Liver (tissue), 9 donors: ENCODE results near the gene CCR6. TPM values are rescaled to one million over a fixed set of nuclear protein-coding genes. Genes with fewer than 3 reads are reported as not detected.

Source experiments
- DNase-seq: peaks from one replicate; pipeline ENCODE4 v3.0.0-alpha.2; 2017; ENCODE audit warnings: low spot score
- H3K27ac ChIP-seq, 2 donors: one replicate each; pipeline ENCODE4 v1.7.0; 2013; ENCODE audit warnings: inconsistent platforms in 2 of 2, low read length in 2 of 2, control low read depth in 1 of 2, low read depth in 1 of 2, mild to moderate bottlenecking in 1 of 2
- H3K27me3 ChIP-seq, 4 donors: one replicate each; pipeline versions ENCODE4 v1.6.1 to v1.7.0; 2013; ENCODE audit warnings: low read length in 3 of 4, inconsistent platforms in 1 of 4, mild to moderate bottlenecking in 1 of 4, moderate library complexity in 1 of 4; ENCODE audit not compliant: control insufficient read depth in 4 of 4, insufficient read depth in 4 of 4
- H3K36me3 ChIP-seq, 4 donors: one replicate each; pipeline versions ENCODE4 v1.6.1 to v1.7.0; 2013; ENCODE audit warnings: low read length in 3 of 4, mild to moderate bottlenecking in 3 of 4, low read depth in 1 of 4, moderate library complexity in 1 of 4; ENCODE audit not compliant: control insufficient read depth in 4 of 4, insufficient read depth in 3 of 4
- H3K4me1 ChIP-seq, 4 donors: one replicate each; pipeline versions ENCODE4 v1.6.1 to v1.7.0; 2013; ENCODE audit warnings: low read length in 3 of 4, mild to moderate bottlenecking in 3 of 4, moderate library complexity in 1 of 4; ENCODE audit not compliant: control insufficient read depth in 4 of 4, insufficient read depth in 4 of 4
- H3K4me3 ChIP-seq, 3 donors: one replicate each; pipeline versions ENCODE4 v1.6.1 to v1.7.0; 2013; ENCODE audit warnings: low read length in 3 of 3, control low read depth in 1 of 3, low read depth in 1 of 3, mild to moderate bottlenecking in 1 of 3
- H3K9ac ChIP-seq, 2 donors: one replicate each; pipeline ENCODE4 v1.7.0; 2013; ENCODE audit warnings: low read length in 2 of 2, mild to moderate bottlenecking in 2 of 2, moderate library complexity in 2 of 2, control low read depth in 1 of 2, low read depth in 1 of 2
- H3K9me3 ChIP-seq, 4 donors: one replicate each; pipeline versions ENCODE4 v1.6.1 to v1.7.0; 2013; ENCODE audit warnings: low read length in 3 of 4; ENCODE audit not compliant: control insufficient read depth in 4 of 4
- ATF3 ChIP-seq: IDR thresholded peaks from 2 replicates; pipeline ENCODE4 v1.6.1; 2016; ENCODE audit warnings: antibody characterized with exemption
- CTCF ChIP-seq: fragments of 150-350 bp; IDR thresholded peaks from 2 replicates; pipeline ENCODE4 v1.5.1; 2017; ENCODE audit warnings: improper control_type of control experiment, low read depth, low read length; ENCODE audit not compliant: missing input control
- FOXA1 ChIP-seq: IDR thresholded peaks from 2 replicates; pipeline ENCODE4 v1.6.1; 2016; ENCODE audit warnings: antibody characterized with exemption
- FOXA2 ChIP-seq: IDR thresholded peaks from 2 replicates; pipeline ENCODE4 v1.6.1; 2016; ENCODE audit warnings: antibody characterized with exemption
- GABPA ChIP-seq, 2 donors: IDR thresholded peaks in 1 of 2; conservative IDR thresholded peaks in 1 of 2; 2 replicates each; pipeline ENCODE4 v1.6.1; 2016; ENCODE audit warnings: antibody characterized with exemption in 2 of 2, mild to moderate bottlenecking in 1 of 2, moderate library complexity in 1 of 2
- HNF4A ChIP-seq, 2 donors: conservative IDR thresholded peaks; 2 replicates each; pipeline ENCODE4 v1.6.1; 2016; ENCODE audit warnings: antibody characterized with exemption in 2 of 2, mild to moderate bottlenecking in 2 of 2
- JUND ChIP-seq, 2 donors: IDR thresholded peaks; 2 replicates each; pipeline ENCODE4 v1.6.1; 2016; ENCODE audit warnings: antibody characterized with exemption in 2 of 2
- MAX ChIP-seq: IDR thresholded peaks from 2 replicates; pipeline ENCODE4 v1.6.1; 2016; ENCODE audit warnings: antibody characterized with exemption
- NR2F2 ChIP-seq: IDR thresholded peaks from 2 replicates; pipeline ENCODE4 v1.6.1; 2016; ENCODE audit warnings: antibody characterized with exemption
- RAD21 ChIP-seq, 2 donors: IDR thresholded peaks; 2 replicates each; pipeline ENCODE4 v1.6.1; 2016; ENCODE audit warnings: antibody characterized with exemption in 2 of 2, mild to moderate bottlenecking in 2 of 2
- REST ChIP-seq: IDR thresholded peaks from 2 replicates; pipeline ENCODE4 v1.6.1; 2016; ENCODE audit warnings: antibody characterized with exemption, mild to moderate bottlenecking
- RXRA ChIP-seq, 2 donors: IDR thresholded peaks; 2 replicates each; pipeline ENCODE4 v1.6.1; 2017 to 2018; ENCODE audit warnings: antibody characterized with exemption in 2 of 2, mild to moderate bottlenecking in 1 of 2
- SP1 ChIP-seq: IDR thresholded peaks from 2 replicates; pipeline ENCODE4 v1.6.1; 2018; ENCODE audit warnings: antibody characterized with exemption, mild to moderate bottlenecking
- TAF1 ChIP-seq: conservative IDR thresholded peaks from 2 replicates; pipeline ENCODE4 v1.6.1; 2016; ENCODE audit warnings: antibody characterized with exemption, mild to moderate bottlenecking
- YY1 ChIP-seq: IDR thresholded peaks from 2 replicates; pipeline ENCODE4 v1.6.1; 2016; ENCODE audit warnings: antibody characterized with exemption, mild to moderate bottlenecking
- ZBTB33 ChIP-seq: IDR thresholded peaks from 2 replicates; pipeline ENCODE4 v1.6.1; 2016; ENCODE audit warnings: antibody characterized with exemption
- whole genome bisulfite sequencing: extraction: QIAGEN DNeasy Blood & Tissue Kit; methylation state at CpG from one replicate; pipeline ENCODE4 v1.1.7; 2013; 5-methylcytosine and 5-hydroxymethylcytosine counted together
- polyA plus RNA-seq, 2 donors: library from polyadenylated mRNA; stranded (reverse) in 1 of 2; unstranded in 1 of 2; fragments of 200-250 nt in 1 of 2; fragments of >200 nt in 1 of 2; fragmentation: Nextera tagmentation in 1 of 2; extraction: Ambion mirVana in 1 of 2; gene quantifications; one replicate each; pipeline versions ENCODE4 v1.2.1 to v1.2.3, GENCODE V29; 2013 to 2015
- total RNA-seq, 2 donors: library from RNA; depleted of rRNA; stranded (reverse); fragments of >200 nt; gene quantifications; one replicate each; pipeline ENCODE4 v1.2.3, GENCODE V29; 2014
- donor health status: healthy.
- donor health status: healthy.
- donor health status: healthy.
- donor health status: healthy.
- donor health status: healthy.

Gene CCR6
- total and polyA plus RNA-seq, 4 donors: 0.02 to 8.4 TPM; not detected in 2

- Histone ChIP-seq H3K36me3 (no peaks in the 10 kb centered on the region), H3K9ac (no peak overlapping the region), H3K27me3 (no peaks in the 10 kb centered on the region), H3K4me1 (no peaks in the 10 kb centered on the region), H3K27ac (no peak overlapping the region), H3K4me3 (no peak overlapping the region), H3K9me3 (no peaks in the 10 kb centered on the region)
- no peak for TF ChIP-seq SP1
- no peak for TF ChIP-seq RAD21 (IDR thresholded peaks at IDR 0.05)
- TF ChIP-seq GABPA (IDR thresholded peaks at IDR 0.05 in 1 of 2, conservative IDR thresholded peaks at IDR 0.05 in 1 of 2): no peak
- TF ChIP-seq CTCF: no peak
- no peak for TF ChIP-seq HNF4A (conservative IDR thresholded peaks at IDR 0.05)
- no peak for TF ChIP-seq YY1
- TF ChIP-seq TAF1: no peak
- TF ChIP-seq ATF3: no peak
- TF ChIP-seq MAX: no peak
- TF ChIP-seq NR2F2: no peak
- no peak for TF ChIP-seq FOXA2
- DNase-seq: no peak
- 86% methylated on average over 4 of the region's 4 CpGs for WGBS
Observed at GRCh38 chr6:167129562-167129961, 6.7 kb downstream of the CCR6 start.

- Histone ChIP-seq H3K27me3 (no peaks in the 10 kb centered on the region), H3K9ac (no peak overlapping the region), H3K27ac (no peak overlapping the region), H3K4me3 (no peak overlapping the region), H3K4me1 (no peaks in the 10 kb centered on the region), H3K36me3 (no peaks in the 10 kb centered on the region), H3K9me3 (no peaks in the 10 kb centered on the region)
- no peak for DNase-seq
- 77% methylated on average over 6 of the region's 6 CpGs for WGBS
- TF ChIP-seq YY1: no peak
- no peak for TF ChIP-seq ZBTB33
- no peak for TF ChIP-seq REST
- no peak for TF ChIP-seq RXRA (IDR thresholded peaks at IDR 0.05)
- no peak for TF ChIP-seq JUND (IDR thresholded peaks at IDR 0.05)
- TF ChIP-seq CTCF: no peak
- TF ChIP-seq ATF3: no peak
- no peak for TF ChIP-seq HNF4A (conservative IDR thresholded peaks at IDR 0.05)
- TF ChIP-seq GABPA (IDR thresholded peaks at IDR 0.05 in 1 of 2, conservative IDR thresholded peaks at IDR 0.05 in 1 of 2): no peak
- TF ChIP-seq NR2F2: no peak
- no peak for TF ChIP-seq TAF1
- TF ChIP-seq FOXA1: no peak
- TF ChIP-seq MAX: no peak
Observed at GRCh38 chr6:167130008-167130677, 7.2 kb downstream of the CCR6 start.
